OCI-LY7 (cell line): ENCODE results near the gene ANP32A. TPM values are rescaled to one million over a fixed set of nuclear protein-coding genes. Genes with fewer than 3 reads are reported as not detected.

Source experiments
- BruUV-seq: library from RNA; stranded (reverse); fragments of 400-500 nt; replicated peaks from 2 replicates; lab custom pipeline; 2021; lab: Mats Ljungman, UMichigan
- CTCF ChIA-PET: fragments of 300-600 bp; sonication (Branson Sonifier 250); formaldehyde crosslinking; loops from one replicate; lab custom pipeline; 2022; ENCODE audit warnings: antibody characterized with exemption; ENCODE audit not compliant: unreplicated experiment; lab: Charles Lee
- POLR2A ChIA-PET: fragments of 300-600 bp; sonication (Branson Sonifier 250); formaldehyde crosslinking; loops from one replicate; lab custom pipeline; 2022; ENCODE audit warnings: antibody characterized with exemption; lab: Charles Lee
- DNase-seq: peaks from one replicate; pipeline ENCODE4 v3.0.0-alpha.2; 2015; ENCODE audit warnings: low spot score
- H2AFZ ChIP-seq: fragments of 200-600 bp; sonication (generic), shearing (Covaris generic); 2 replicates; pipeline ENCODE4 v1.6.1; 2014; ENCODE audit warnings: mild to moderate bottlenecking, antibody characterized with exemption, low read length, moderate library complexity
- H3K27ac ChIP-seq: fragments of 200-600 bp; sonication (generic); 2 replicates; pipeline ENCODE4 v1.5.1; 2014; ENCODE audit warnings: mixed run types, low read depth, mild to moderate bottlenecking, moderate library complexity, low read length, inconsistent platforms; ENCODE audit not compliant: poor library complexity, severe bottlenecking
- H3K36me3 ChIP-seq: fragments of 200-600 bp; sonication (generic); 2 replicates; pipeline ENCODE4 v1.6.1; 2014; ENCODE audit warnings: mild to moderate bottlenecking, antibody characterized with exemption, low read length, moderate library complexity, mixed read lengths; ENCODE audit not compliant: insufficient read depth
- H3K4me1 ChIP-seq: fragments of 200-600 bp; sonication (generic); 2 replicates; pipeline ENCODE4 v1.5.1; 2014; ENCODE audit warnings: mild to moderate bottlenecking, low read length; ENCODE audit not compliant: insufficient read depth, poor library complexity, severe bottlenecking
- H3K4me2 ChIP-seq: fragments of 200-600 bp; sonication (generic); 2 replicates; pipeline ENCODE4 v1.6.1; 2014; ENCODE audit warnings: mild to moderate bottlenecking, low read length
- H3K4me3 ChIP-seq: fragments of 200-600 bp; sonication (generic); 2 replicates; pipeline ENCODE4 v1.5.1; 2014; ENCODE audit warnings: mild to moderate bottlenecking, low read depth, low read length; ENCODE audit not compliant: poor library complexity, severe bottlenecking
- H3K79me2 ChIP-seq: fragments of 200-600 bp; sonication (generic); 2 replicates; pipeline ENCODE4 v1.6.1; 2016; ENCODE audit warnings: low read depth, mild to moderate bottlenecking, low read length, moderate library complexity, mixed read lengths; ENCODE audit not compliant: insufficient read depth
- H3K9me2 ChIP-seq: fragments of 200-600 bp; sonication (generic); 2 replicates; pipeline ENCODE4 v1.6.1; 2016; ENCODE audit warnings: mild to moderate bottlenecking, low read length, mixed read lengths; ENCODE audit not compliant: insufficient read depth
- H3K9me3 ChIP-seq: fragments of 200-600 bp; sonication (generic); 2 replicates; pipeline ENCODE4 v1.6.1; 2014; ENCODE audit warnings: mild to moderate bottlenecking, mixed run types, low read length, mixed read lengths
- H4K20me1 ChIP-seq: fragments of 200-600 bp; sonication (generic); 2 replicates; pipeline ENCODE4 v1.6.1; 2014; ENCODE audit warnings: mild to moderate bottlenecking, antibody characterized with exemption, low read length, moderate library complexity, mixed read lengths; ENCODE audit not compliant: insufficient read depth
- CTCF ChIP-seq: fragments of 200-600 bp; sonication (generic); conservative IDR thresholded peaks from 2 replicates; pipeline ENCODE4 v1.5.1; 2014; ENCODE audit warnings: mild to moderate bottlenecking, antibody characterized with exemption, low read length, moderate library complexity, mixed read lengths
- EZH2phosphoT487 ChIP-seq: fragments of 200-600 bp; sonication (generic); IDR thresholded peaks from 2 replicates; pipeline ENCODE4 v1.6.1; 2018; ENCODE audit warnings: low read depth, borderline replicate concordance, mild to moderate bottlenecking, mixed run types, antibody characterized with exemption, low read length, moderate library complexity, mixed read lengths
- intact Hi-C: fragments of 100-400 bp; cut with micrococcal nuclease; formaldehyde crosslinking; loops from one replicate; pipeline ENCODE4 v1.10.0; 2022; ENCODE audit not compliant: unreplicated experiment
- total RNA-seq, 2 experiments: library from RNA; depleted of rRNA in 1 of 2; stranded (reverse); fragments of >200 nt in 1 of 2; shearing (Covaris generic) in 1 of 2; gene quantifications; 2 replicates each; pipeline ENCODE4 v1.2.3, GENCODE V29; 2014 to 2022

ANP32A gene
- total RNA-seq, 2 experiments from 2014 or later = 232 to 580 TPM

- intact Hi-C loops = no loop called here
- H3K36me3 ChIP-seq = peaks cover 100% of the 10 kb centered on the region
- BruUV-seq = no TSS peak
- H3K9me3 ChIP-seq = no peaks in the 10 kb centered on the region
- H3K27ac ChIP-seq = no peak overlapping the region
- peaks cover 63% of the 10 kb centered on the region for H3K79me2 ChIP-seq
- H4K20me1 ChIP-seq = peaks cover 53% of the 10 kb centered on the region
- ChIA-PET CTCF (no interaction called here), POLR2A (interaction anchor here (1.2 kb wide), 1 partner anchor 29 kb away, joined by 3 read pairs; no protein-coding TSS in a partner anchor)
- TF ChIP-seq CTCF (no peak), EZH2phosphoT487 (no peak)
- DNase-seq = no peak
- H3K4me1 ChIP-seq = peaks cover 22% of the 10 kb centered on the region
- no peak overlapping the region for H3K4me3 ChIP-seq
- H2AFZ ChIP-seq = no peak overlapping the region
- H3K4me2 ChIP-seq = no peak overlapping the region
- no peaks in the 10 kb centered on the region for H3K9me2 ChIP-seq
These were observed 33.0 kb downstream of the ANP32A start for GRCh38 chr15:68787609-68788263.

- Histone ChIP-seq H3K9me3 (no peaks in the 10 kb centered on the region), H4K20me1 (peaks cover 43% of the 10 kb centered on the region), H3K27ac (no peak overlapping the region), H2AFZ (no peak overlapping the region), H3K4me1 (peaks cover 13% of the 10 kb centered on the region), H3K36me3 (peaks cover 100% of the 10 kb centered on the region), H3K79me2 (peaks cover 54% of the 10 kb centered on the region), H3K4me3 (no peak overlapping the region), H3K9me2 (no peaks in the 10 kb centered on the region), H3K4me2 (no peak overlapping the region)
- intact Hi-C loops = no loop called here
- no TSS peak for BruUV-seq
- TF ChIP-seq CTCF = no peak
- no peak for TF ChIP-seq EZH2phosphoT487
- CTCF ChIA-PET = no interaction called here
- POLR2A ChIA-PET = no interaction called here
- no peak for DNase-seq
These were observed 33.9 kb downstream of the ANP32A start for GRCh38 chr15:68786753-68787152.

- H3K4me2 ChIP-seq = no peak overlapping the region
- H3K79me2 ChIP-seq = peaks cover 42% of the 10 kb centered on the region
- H3K9me3 ChIP-seq = no peaks in the 10 kb centered on the region
- TF ChIP-seq CTCF = no peak
- TF ChIP-seq EZH2phosphoT487 = no peak
- intact Hi-C loops = no loop called here
- H3K4me1 ChIP-seq = peaks cover under 1% of the 10 kb centered on the region
- POLR2A ChIA-PET = no interaction called here
- peak overlapping the region; percentile 4 for H3K27ac ChIP-seq
- H3K4me3 ChIP-seq = no peak overlapping the region
- peaks cover 100% of the 10 kb centered on the region for H3K36me3 ChIP-seq
- CTCF ChIA-PET = no interaction called here
- H2AFZ ChIP-seq = no peak overlapping the region
- peaks cover 31% of the 10 kb centered on the region for H4K20me1 ChIP-seq
- H3K9me2 ChIP-seq = no peaks in the 10 kb centered on the region
- no TSS peak for BruUV-seq
- peak; percentile 31 for DNase-seq
These were observed 35.2 kb downstream of the ANP32A start for GRCh38 chr15:68785541-68785940.
